HFF-Myc (cell line): ENCODE data around the gene KLHL29.

Experiments used
- DNase-seq: peaks from one replicate; pipeline ENCODE4 v3.0.0-alpha.2; 2011; ENCODE audit warnings: low read depth; ENCODE audit errors: extremely low read depth
- H3K4me3 ChIP-seq: replicated peaks from 2 replicates; pipeline ENCODE4 v1.5.1; 2011; ENCODE audit warnings: low read depth, mild to moderate bottlenecking, control low read depth, low read length
- TF ChIP-seq, protein P1 (sequence below): IDR thresholded peaks from 2 replicates; pipeline ENCODE4 v1.5.1; 2012; ENCODE audit warnings: mild to moderate bottlenecking, low read depth, low read length, control low read depth; ENCODE audit errors: missing control alignments

The KLHL29 gene

GRCh38 chr2:23586741-23587306 is 201.8 kb downstream of the KLHL29 start:
- TF ChIP-seq, protein P1, sequence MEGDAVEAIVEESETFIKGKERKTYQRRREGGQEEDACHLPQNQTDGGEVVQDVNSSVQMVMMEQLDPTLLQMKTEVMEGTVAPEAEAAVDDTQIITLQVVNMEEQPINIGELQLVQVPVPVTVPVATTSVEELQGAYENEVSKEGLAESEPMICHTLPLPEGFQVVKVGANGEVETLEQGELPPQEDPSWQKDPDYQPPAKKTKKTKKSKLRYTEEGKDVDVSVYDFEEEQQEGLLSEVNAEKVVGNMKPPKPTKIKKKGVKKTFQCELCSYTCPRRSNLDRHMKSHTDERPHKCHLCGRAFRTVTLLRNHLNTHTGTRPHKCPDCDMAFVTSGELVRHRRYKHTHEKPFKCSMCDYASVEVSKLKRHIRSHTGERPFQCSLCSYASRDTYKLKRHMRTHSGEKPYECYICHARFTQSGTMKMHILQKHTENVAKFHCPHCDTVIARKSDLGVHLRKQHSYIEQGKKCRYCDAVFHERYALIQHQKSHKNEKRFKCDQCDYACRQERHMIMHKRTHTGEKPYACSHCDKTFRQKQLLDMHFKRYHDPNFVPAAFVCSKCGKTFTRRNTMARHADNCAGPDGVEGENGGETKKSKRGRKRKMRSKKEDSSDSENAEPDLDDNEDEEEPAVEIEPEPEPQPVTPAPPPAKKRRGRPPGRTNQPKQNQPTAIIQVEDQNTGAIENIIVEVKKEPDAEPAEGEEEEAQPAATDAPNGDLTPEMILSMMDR = no peak
- DNase-seq = no peak
- H3K4me3 ChIP-seq = no peak overlapping the region

DNA sequence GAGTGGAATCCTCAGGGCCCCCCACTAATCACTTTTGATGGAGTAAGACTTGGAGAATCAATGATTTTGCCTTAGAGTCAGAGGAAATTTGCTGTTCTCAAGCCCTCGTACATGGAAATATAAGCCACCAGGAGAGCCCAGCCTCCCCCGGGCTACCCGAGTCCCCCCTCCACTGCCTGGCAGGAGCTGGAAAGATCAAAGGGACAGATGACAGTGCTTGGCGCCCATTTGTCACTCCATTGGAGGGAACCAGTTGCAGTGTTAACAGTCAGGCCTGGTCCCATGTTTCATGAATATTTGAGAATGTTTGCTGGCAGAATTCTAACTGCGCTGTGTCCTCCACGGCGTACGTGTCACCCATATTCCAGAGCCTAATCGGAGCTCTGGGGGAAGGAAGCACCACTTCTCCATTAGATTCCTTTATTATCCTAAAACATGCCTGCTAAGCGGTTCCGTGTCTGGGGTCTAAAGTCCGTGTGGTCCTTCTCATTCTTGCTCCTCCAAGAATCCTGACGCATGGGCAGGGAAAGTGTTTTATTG is 202.4 kb downstream of the KLHL29 start:
- no peak overlapping the region for H3K4me3 ChIP-seq
- DNase-seq = no peak
- TF ChIP-seq, protein P1 = no peak

DNA sequence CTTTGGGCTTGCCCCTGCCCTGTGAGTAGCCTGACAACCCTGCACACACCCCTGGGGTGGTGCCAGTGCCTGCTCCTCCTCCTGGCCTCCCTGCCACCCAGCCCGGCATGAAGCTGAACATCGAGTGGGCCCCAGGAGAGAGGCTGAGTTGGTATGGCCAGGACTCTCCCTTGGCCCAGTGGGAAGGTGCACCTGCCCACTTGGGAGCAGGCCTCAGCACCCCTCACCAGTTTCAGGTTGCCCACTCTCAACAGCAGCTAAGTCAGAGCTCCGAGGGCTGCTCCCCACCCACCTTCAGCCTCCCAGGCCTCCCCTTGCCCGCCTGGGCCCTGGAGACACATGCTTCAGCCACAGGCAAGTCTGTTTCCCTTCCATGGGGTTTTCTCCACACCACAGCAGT is 203.1 kb downstream of the KLHL29 start:
- no peak overlapping the region for H3K4me3 ChIP-seq
- DNase-seq = no peak
- TF ChIP-seq, protein P1 = no peak

- TF ChIP-seq, protein P1 = no peak
- DNase-seq = no peak
Measured at GRCh38 chr2:23588508-23589201, 203.7 kb downstream of the KLHL29 start.

GRCh38 chr2:23589220-23589647 is 204.3 kb downstream of the KLHL29 start:
- DNase-seq = no peak
- H3K4me3 ChIP-seq = no peak overlapping the region
- TF ChIP-seq, protein P1 = no peak

More at GRCh38 chr2:23588508-23589201, 203.7 kb downstream of the KLHL29 start:
- H3K4me3 ChIP-seq = no peak overlapping the region

DNA sequence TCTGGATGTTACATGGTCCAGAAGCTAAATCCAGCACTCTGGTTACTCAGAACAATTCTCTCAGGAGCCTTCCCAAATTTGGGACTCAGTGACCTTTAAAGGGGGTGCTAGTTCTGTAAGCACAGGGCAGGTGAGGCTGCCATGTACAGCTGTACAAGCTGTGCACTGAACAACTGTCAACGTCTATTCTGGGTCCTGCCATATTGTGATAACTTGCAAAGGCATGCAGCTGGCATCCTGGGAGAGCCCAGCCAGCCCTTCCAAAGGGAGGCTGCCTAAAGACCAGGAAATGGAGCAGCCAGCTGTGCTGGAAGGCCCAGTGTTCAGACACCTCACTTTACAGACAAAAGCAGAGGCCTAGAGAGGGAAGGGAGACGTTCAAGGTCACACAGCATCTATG is 204.8 kb downstream of the KLHL29 start:
- TF ChIP-seq, protein P1 = no peak
- DNase-seq = no peak
- no peak overlapping the region for H3K4me3 ChIP-seq
